Activated CD8-positive, alpha-beta memory T cell treated with anti-CD3 and anti-CD28 coated beads for 48 hours (primary cell): ENCODE measurements around the gene PI16.
"Not testable (repeated sequence)": the region's sequence is repeated elsewhere in the genome, so short reads cannot be mapped to it uniquely, and the experiment has no call there.

Source experiments
- DNase-seq, 3 experiments: peaks; one replicate each; pipeline ENCODE4 v3.0.0-alpha.2; 2020; ENCODE audit warnings: low read depth in 2 of 3, low spot score in 2 of 3

PI16 gene

GRCh38 chr6:36971921-36972673, 17.6 kb downstream of the PI16 start:
- no peak for DNase-seq

- DNase-seq, result no peak
These were observed 18.7 kb downstream of the PI16 start for GRCh38 chr6:36973190-36973589.

GRCh38 chr6:36973647-36974046, 19.1 kb downstream of the PI16 start:
- DNase-seq, result no peak

GRCh38 chr6:36975231-36976006, 20.9 kb downstream of the PI16 start:
- DNase-seq, result no peak

- DNase-seq, result no peak
These were observed 21.4 kb downstream of the PI16 start for GRCh38 chr6:36976007-36976264.

GRCh38 chr6:36976509-36976908, 22.0 kb downstream of the PI16 start:
- no peak for DNase-seq

GRCh38 chr6:36976931-36977330, 22.4 kb downstream of the PI16 start:
- no peak for DNase-seq

- DNase-seq, result no peak
These were observed 23.0 kb downstream of the PI16 start for GRCh38 chr6:36977470-36977941.

- no peak for DNase-seq
These were observed 24.1 kb downstream of the PI16 start for GRCh38 chr6:36978421-36979346.

GRCh38 chr6:36979347-36979742, 24.8 kb downstream of the PI16 start:
- DNase-seq, result no peak

- no peak for DNase-seq
These were observed 25.6 kb downstream of the PI16 start for GRCh38 chr6:36980129-36980528.

GRCh38 chr6:36980876-36981619, 26.5 kb downstream of the PI16 start:
- no peak for DNase-seq

- DNase-seq, result no peak
These were observed 29.0 kb downstream of the PI16 start for GRCh38 chr6:36983538-36983937.

- DNase-seq, result peak in 2 of 3 experiments; percentile 13 to 33
These were observed 30.3 kb downstream of the PI16 start for GRCh38 chr6:36984581-36985416.

- DNase-seq, result no peak
These were observed 30.9 kb downstream of the PI16 start for GRCh38 chr6:36985417-36985807.

GRCh38 chr6:36985808-36986703, 31.5 kb downstream of the PI16 start, which contains the start of gene MTCH1:
Gene MTCH1 (minus strand): TSS chr6:36986196. CDS start chr6:36986173, 23 bp downstream.
- peak; percentile 79 to 85 (median 84) for DNase-seq

GRCh38 chr6:36986704-36987047, 32.1 kb downstream of the PI16 start:
- DNase-seq, result no peak

GRCh38 chr6:36989264-36989663, 34.7 kb downstream of the PI16 start:
- DNase-seq, result no peak

- not testable (repeated sequence) for DNase-seq
These were observed 35.9 kb downstream of the PI16 start for GRCh38 chr6:36990401-36990800.
